Kidney (tissue), 14 donors: ENCODE results near the gene GP1BA. TPM values are rescaled to one million over a fixed set of nuclear protein-coding genes. Genes with fewer than 3 reads are reported as not detected.

ENCODE experiments used
- DNase-seq, 5 donors: peaks; one replicate each; pipeline ENCODE4 v3.0.0-alpha.2; 2013 to 2020
- FAIRE-seq: peaks from 2 replicates; lab custom pipeline; 2012; peaks lifted over from hg19 to GRCh38; lab: Jason Lieb, UNC
- H3K27ac ChIP-seq, 2 donors: one replicate each; pipeline ENCODE4 v1.7.0; 2013; ENCODE audit warnings: low read depth in 2 of 2, low read length in 2 of 2, inconsistent platforms in 1 of 2
- H3K27me3 ChIP-seq: one replicate; pipeline ENCODE4 v1.7.1; 2013; ENCODE audit warnings: low read length, inconsistent platforms; ENCODE audit not compliant: control insufficient read depth, insufficient read depth
- H3K36me3 ChIP-seq, 3 donors: one replicate each; pipeline versions ENCODE4 v1.7.0 to v1.7.1; 2013; ENCODE audit warnings: low read length in 3 of 3, control low read depth in 1 of 3, inconsistent platforms in 1 of 3; ENCODE audit not compliant: insufficient read depth in 3 of 3, control insufficient read depth in 2 of 3
- H3K4me1 ChIP-seq, 3 donors: one replicate each; pipeline versions ENCODE4 v1.7.0 to v1.7.1; 2013; ENCODE audit warnings: low read length in 3 of 3, inconsistent platforms in 1 of 3, low read depth in 1 of 3; ENCODE audit not compliant: control insufficient read depth in 2 of 3, insufficient read depth in 2 of 3
- H3K4me3 ChIP-seq, 3 donors: one replicate each; pipeline versions ENCODE4 v1.7.0 to v1.8.1; 2013; ENCODE audit warnings: low read length in 3 of 3, control low read depth in 1 of 3, inconsistent platforms in 1 of 3
- H3K9ac ChIP-seq, 3 donors: one replicate each; pipeline versions ENCODE4 v1.7.0 to v1.7.1; 2013; ENCODE audit warnings: low read length in 3 of 3, control low read depth in 1 of 3, inconsistent platforms in 1 of 3
- H3K9me3 ChIP-seq, 3 donors: one replicate each; pipeline versions ENCODE4 v1.7.0 to v1.7.1; 2013; ENCODE audit warnings: low read length in 3 of 3, control low read depth in 1 of 3, inconsistent platforms in 1 of 3; ENCODE audit not compliant: control insufficient read depth in 2 of 3, insufficient read depth in 1 of 3
- intact Hi-C: fragments of 100-400 bp; cut with DNase I; formaldehyde crosslinking; loops from one replicate; pipeline ENCODE4 v1.11.1; 2022
- polyA plus RNA-seq: library from polyadenylated mRNA; stranded (reverse); fragments of 350-450 nt; fragmentation: Illumina TruSeq; extraction: RNeasy Lipid Tissue Mini Kit (QIAGEN cat#74804); gene quantifications from one replicate; pipeline ENCODE4 v1.2.3, GENCODE V29; 2014; ENCODE audit warnings: low read depth, low replicate concordance; ENCODE audit not compliant: insufficient read depth
- total RNA-seq: library from RNA; stranded (reverse); fragmentation: NEBNext Ultra II Directional; extraction: Animal tissue kit (Norgen Biotek cat#: 25700); gene quantifications from one replicate; pipeline ENCODE4 v1.2.1, GENCODE V29; 2021
- TF ChIP-seq, protein P1 (sequence below): IDR thresholded peaks from 3 replicates; pipeline ENCODE4 v1.5.1; 2012; ENCODE audit warnings: mild to moderate bottlenecking, moderate library complexity, borderline replicate concordance; ENCODE audit not compliant: insufficient read depth; ENCODE audit errors: extremely low read depth
- donor health status: control.
- donor health status: control.
- donor health status: control.
- donor health status: control.
- donor health status: control.
- donor health status: DM: yes; HTN: yes; CAD: no.
- donor health status: Normal renal cell carcinoma (clear cell type).

GP1BA gene
- total and polyA plus RNA-seq, 2 donors from 2014 or later = not detected

- DNase-seq = no peak
- Histone ChIP-seq H3K4me1 (peaks cover under 1 to 35% (median 15%) of the 10 kb centered on the region in 3 donors), H3K9me3 (no peaks in the 10 kb centered on the region), H3K9ac (peak overlapping the region in 2 of 3 donors; percentile 18 to 73), H3K27me3 (no peaks in the 10 kb centered on the region), H3K27ac (no peak overlapping the region), H3K4me3 (peak overlapping the region; percentile 40 to 95 (median 83)), H3K36me3 (peaks cover 6 to 30% (median 21%) of the 10 kb centered on the region in 3 donors)
- FAIRE-seq = no peak
- intact Hi-C loops = no loop called here
- TF ChIP-seq, protein P1, sequence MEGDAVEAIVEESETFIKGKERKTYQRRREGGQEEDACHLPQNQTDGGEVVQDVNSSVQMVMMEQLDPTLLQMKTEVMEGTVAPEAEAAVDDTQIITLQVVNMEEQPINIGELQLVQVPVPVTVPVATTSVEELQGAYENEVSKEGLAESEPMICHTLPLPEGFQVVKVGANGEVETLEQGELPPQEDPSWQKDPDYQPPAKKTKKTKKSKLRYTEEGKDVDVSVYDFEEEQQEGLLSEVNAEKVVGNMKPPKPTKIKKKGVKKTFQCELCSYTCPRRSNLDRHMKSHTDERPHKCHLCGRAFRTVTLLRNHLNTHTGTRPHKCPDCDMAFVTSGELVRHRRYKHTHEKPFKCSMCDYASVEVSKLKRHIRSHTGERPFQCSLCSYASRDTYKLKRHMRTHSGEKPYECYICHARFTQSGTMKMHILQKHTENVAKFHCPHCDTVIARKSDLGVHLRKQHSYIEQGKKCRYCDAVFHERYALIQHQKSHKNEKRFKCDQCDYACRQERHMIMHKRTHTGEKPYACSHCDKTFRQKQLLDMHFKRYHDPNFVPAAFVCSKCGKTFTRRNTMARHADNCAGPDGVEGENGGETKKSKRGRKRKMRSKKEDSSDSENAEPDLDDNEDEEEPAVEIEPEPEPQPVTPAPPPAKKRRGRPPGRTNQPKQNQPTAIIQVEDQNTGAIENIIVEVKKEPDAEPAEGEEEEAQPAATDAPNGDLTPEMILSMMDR = no peak
These were observed 14.4 kb downstream of the GP1BA start for GRCh38 chr17:4946312-4946976.

DNA sequence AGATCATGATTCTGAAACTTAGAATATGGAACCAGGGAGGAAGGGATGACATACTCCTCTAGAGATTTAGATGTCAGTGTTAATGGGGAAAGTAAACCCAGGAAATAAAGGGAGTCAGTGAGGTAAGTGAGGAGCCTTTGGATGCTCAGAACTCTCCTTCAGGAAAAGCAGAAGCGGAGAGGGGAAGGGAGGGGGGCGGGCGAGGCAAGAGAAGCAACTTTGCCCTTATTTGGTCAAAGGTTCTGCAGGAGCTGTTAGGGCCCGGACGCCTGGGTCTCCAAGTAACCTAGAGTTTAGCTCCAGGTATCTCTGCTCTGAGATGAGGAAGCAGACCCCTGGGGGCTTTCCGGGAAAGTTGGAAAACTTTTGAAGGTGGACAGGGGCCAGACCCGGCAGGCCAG lies 14.9 kb downstream of the GP1BA start:
- Histone ChIP-seq H3K4me3 (peak overlapping the region; percentile 40 to 95 (median 83)), H3K27ac (peak overlapping the region; percentile 63 to 98), H3K4me1 (peaks cover 0 to 33% (median 14%) of the 10 kb centered on the region in 3 donors), H3K36me3 (peaks cover 6 to 30% (median 21%) of the 10 kb centered on the region in 3 donors), H3K27me3 (no peaks in the 10 kb centered on the region), H3K9ac (peak overlapping the region in 2 of 3 donors; percentile 18 to 73), H3K9me3 (no peaks in the 10 kb centered on the region)
- TF ChIP-seq, protein P1 = no peak
- FAIRE-seq = no peak
- peak in 1 of 5 donors; percentile 64 for DNase-seq
- intact Hi-C loops = no loop called here

GRCh38 chr17:4947411-4948165 lies 15.5 kb downstream of the GP1BA start:
- no peaks in the 10 kb centered on the region for H3K9me3 ChIP-seq
- TF ChIP-seq, protein P1 = no peak
- no peak for FAIRE-seq

More at GRCh38 chr17:4947411-4948165, 15.5 kb downstream of the GP1BA start:
- Histone ChIP-seq H3K4me1 (peaks cover 0 to 32% (median 14%) of the 10 kb centered on the region in 3 donors), H3K27ac (peak overlapping the region; percentile 97 to 98), H3K9ac (peak overlapping the region; percentile 72 to 87 (median 86)), H3K36me3 (peaks cover 6 to 26% (median 18%) of the 10 kb centered on the region in 3 donors), H3K4me3 (peak overlapping the region; percentile 77 to 95 (median 83)), H3K27me3 (no peaks in the 10 kb centered on the region)
- intact Hi-C loops = no loop called here
- DNase-seq = peak; percentile 72 to 91 (median 87)
